Peyer's patch (tissue), 4 donors: ENCODE results near the gene KLHL40.

ENCODE experiments used
- CTCF ChIP-seq, 6 experiments: fragments of 450-650 bp in 4 of 6; fragments of 200-600 bp in 2 of 6; sonication (generic) in 1 of 6; IDR thresholded peaks; one replicate each; pipeline ENCODE4 v1.5.1; 2017 to 2019; ENCODE audit warnings: antibody characterized with exemption in 6 of 6, mild to moderate bottlenecking in 3 of 6, moderate library complexity in 1 of 6
- POLR2A ChIP-seq, 2 donors: fragments of 450-650 bp; IDR thresholded peaks; one replicate each; pipeline ENCODE4 v1.5.1; 2017; ENCODE audit warnings: antibody characterized with exemption in 2 of 2, mild to moderate bottlenecking in 2 of 2, moderate library complexity in 2 of 2

- TF ChIP-seq POLR2A (IDR thresholded peaks at IDR 0.05) (no peak), CTCF (IDR thresholded peaks at IDR 0.05) (no peak)
Measured at GRCh38 chr3:42684632-42685362, 540 bp upstream of the KLHL40 start.
